Measurements from ENCODE around the gene NOS3.
A peak's percentile ranks its signal among the peaks of the same experiment; 100 is the strongest.

Gene NOS3

DNA sequence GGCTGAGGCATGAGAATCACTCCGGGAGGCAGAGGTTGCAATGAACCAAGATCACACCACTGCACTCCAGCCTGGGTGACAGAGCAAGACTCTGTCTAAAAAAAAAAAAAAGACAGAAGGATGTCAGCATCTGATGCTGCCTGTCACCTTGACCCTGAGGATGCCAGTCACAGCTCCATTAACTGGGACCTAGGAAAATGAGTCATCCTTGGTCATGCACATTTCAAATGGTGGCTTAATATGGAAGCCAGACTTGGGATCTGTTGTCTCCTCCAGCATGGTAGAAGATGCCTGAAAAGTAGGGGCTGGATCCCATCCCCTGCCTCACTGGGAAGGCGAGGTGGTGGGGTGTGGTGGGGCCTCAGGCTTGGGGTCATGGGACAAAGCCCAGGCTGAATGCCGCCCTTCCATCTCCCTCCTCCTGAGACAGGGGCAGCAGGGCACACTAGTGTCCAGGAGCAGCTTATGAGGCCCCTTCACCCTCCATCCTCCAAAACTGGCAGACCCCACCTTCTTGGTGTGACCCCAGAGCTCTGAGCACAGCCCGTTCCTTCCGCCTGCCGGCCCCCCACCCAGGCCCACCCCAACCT, 1.3 kb downstream of the NOS3 start:
- peaks cover 4 to 56% (median 39%) of the 10 kb centered on the region in 5 donors for H3K4me1 ChIP-seq (ENCODE audit: control insufficient read depth in 5 of 5, insufficient read depth in 5 of 5, low read length in 5 of 5)

GRCh38 chr7:150992833-150993302, 2.1 kb downstream of the NOS3 start:
- Histone ChIP-seq H3K27ac (ENCODE audit: low read depth, low read length) (peak overlapping the region; percentile 67), H3K4me1 (ENCODE audit: control insufficient read depth in 5 of 5, insufficient read depth in 5 of 5, low read length in 5 of 5) (peaks cover 4 to 63% (median 45%) of the 10 kb centered on the region in 5 donors)

More for the DNA sequence above, 1.3 kb downstream of the NOS3 start:
- H3K4me3 ChIP-seq (ENCODE audit: low read depth in 1 of 5, low read length in 5 of 5): no peak overlapping the region
- H3K36me3 ChIP-seq (ENCODE audit: control insufficient read depth in 5 of 5, insufficient read depth in 5 of 5, low read length in 5 of 5): no peaks in the 10 kb centered on the region
- H3K27me3 ChIP-seq (ENCODE audit: control insufficient read depth in 5 of 5, insufficient read depth in 4 of 5, low read length in 5 of 5): peaks cover 0 to 7% (median 3%) of the 10 kb centered on the region in 5 donors
- no peak overlapping the region for H3K27ac ChIP-seq (ENCODE audit: low read depth, low read length)
- H3K9ac ChIP-seq (ENCODE audit: low read length in 5 of 5): no peak overlapping the region
- peaks cover 0 to 15% (median 0%) of the 10 kb centered on the region in 5 donors for H3K9me3 ChIP-seq (ENCODE audit: control insufficient read depth in 5 of 5, low read length in 5 of 5)

GRCh38 chr7:150993511-150993910, 2.7 kb downstream of the NOS3 start:
- Histone ChIP-seq H3K4me1 (ENCODE audit: control insufficient read depth in 5 of 5, insufficient read depth in 5 of 5, low read length in 5 of 5) (peaks cover 4 to 59% (median 41%) of the 10 kb centered on the region in 5 donors), H3K27me3 (ENCODE audit: control insufficient read depth in 5 of 5, insufficient read depth in 4 of 5, low read length in 5 of 5) (peaks cover 0 to 7% (median 0%) of the 10 kb centered on the region in 5 donors), H3K9me3 (ENCODE audit: control insufficient read depth in 5 of 5, low read length in 5 of 5) (peaks cover 0 to 15% (median 0%) of the 10 kb centered on the region in 5 donors), H3K36me3 (ENCODE audit: control insufficient read depth in 5 of 5, insufficient read depth in 5 of 5, low read length in 5 of 5) (peaks cover 0 to 10% (median 7%) of the 10 kb centered on the region in 5 donors), H3K4me3 (ENCODE audit: low read depth in 1 of 5, low read length in 5 of 5) (peak overlapping the region in 3 of 5 donors; percentile 58 to 67 (median 65)), H3K9ac (ENCODE audit: low read length in 5 of 5) (peak overlapping the region in 2 of 5 donors; percentile 53 to 62), H3K27ac (ENCODE audit: low read depth, low read length) (peak overlapping the region; percentile 67)

More at GRCh38 chr7:150992833-150993302, 2.1 kb downstream of the NOS3 start:
- peaks cover 0 to 4% (median under 1%) of the 10 kb centered on the region in 5 donors for H3K36me3 ChIP-seq (ENCODE audit: control insufficient read depth in 5 of 5, insufficient read depth in 5 of 5, low read length in 5 of 5)
- H3K9ac ChIP-seq (ENCODE audit: low read length in 5 of 5): no peak overlapping the region
- peaks cover 0 to 7% (median 3%) of the 10 kb centered on the region in 5 donors for H3K27me3 ChIP-seq (ENCODE audit: control insufficient read depth in 5 of 5, insufficient read depth in 4 of 5, low read length in 5 of 5)
- H3K9me3 ChIP-seq (ENCODE audit: control insufficient read depth in 5 of 5, low read length in 5 of 5): peaks cover 0 to 15% (median 0%) of the 10 kb centered on the region in 5 donors
- H3K4me3 ChIP-seq (ENCODE audit: low read depth in 1 of 5, low read length in 5 of 5): peak overlapping the region in 2 of 5 donors; percentile 6 to 65

DNA sequence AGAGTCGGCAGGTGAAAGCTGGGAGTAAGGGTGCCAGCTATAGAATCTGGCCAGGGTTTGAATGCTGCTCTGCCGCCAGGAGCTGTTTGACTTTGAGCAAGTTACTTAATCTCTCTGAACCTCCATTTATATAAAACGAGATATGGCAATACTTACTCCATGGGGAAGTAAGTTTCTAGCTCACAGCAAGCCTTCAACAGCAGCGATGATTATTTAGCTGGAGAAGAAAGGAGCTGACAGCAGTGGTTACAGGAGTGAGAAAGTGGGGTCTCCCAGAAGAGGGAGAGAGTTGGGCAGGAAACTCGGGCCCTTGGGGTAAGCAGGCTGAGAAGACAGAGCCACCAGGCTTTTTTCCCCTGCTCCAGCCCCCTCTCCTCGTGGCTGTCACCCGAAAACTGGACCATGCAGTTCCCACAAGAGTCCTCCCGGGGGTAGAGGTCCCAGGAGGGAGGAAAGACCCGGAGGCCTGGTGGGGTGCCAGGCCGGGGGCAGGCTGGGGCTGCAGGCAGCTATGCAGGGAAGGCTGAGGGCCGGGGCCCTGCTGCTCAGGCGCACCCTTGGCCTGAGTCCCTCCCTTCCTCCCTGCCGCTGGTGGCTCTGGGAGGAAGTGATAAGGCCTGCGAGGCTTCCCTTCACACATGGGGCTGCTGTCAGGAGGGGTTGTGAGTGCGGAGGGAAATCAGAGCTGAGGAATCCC, 3.5 kb downstream of the NOS3 start:
- peaks cover 0 to 16% (median 9%) of the 10 kb centered on the region in 5 donors for H3K36me3 ChIP-seq (ENCODE audit: control insufficient read depth in 5 of 5, insufficient read depth in 5 of 5, low read length in 5 of 5)
- H3K27ac ChIP-seq (ENCODE audit: low read depth, low read length): peak overlapping the region; percentile 67
- H3K4me3 ChIP-seq (ENCODE audit: low read depth in 1 of 5, low read length in 5 of 5): peak overlapping the region in 4 of 5 donors; percentile 44 to 67 (median 62)
- H3K27me3 ChIP-seq (ENCODE audit: control insufficient read depth in 5 of 5, insufficient read depth in 4 of 5, low read length in 5 of 5): peaks cover 0 to 6% (median 0%) of the 10 kb centered on the region in 5 donors
- H3K4me1 ChIP-seq (ENCODE audit: control insufficient read depth in 5 of 5, insufficient read depth in 5 of 5, low read length in 5 of 5): peaks cover 4 to 52% (median 33%) of the 10 kb centered on the region in 5 donors
- H3K9me3 ChIP-seq (ENCODE audit: control insufficient read depth in 5 of 5, low read length in 5 of 5): peaks cover 0 to 15% (median 0%) of the 10 kb centered on the region in 5 donors
- peak overlapping the region in 4 of 5 donors; percentile 38 to 62 (median 46) for H3K9ac ChIP-seq (ENCODE audit: low read length in 5 of 5)

GRCh38 chr7:150994838-150995510, 4.2 kb downstream of the NOS3 start:
- peak overlapping the region in 4 of 5 donors; percentile 38 to 53 (median 40) for H3K9ac ChIP-seq (ENCODE audit: low read length in 5 of 5)
- peaks cover 0 to 16% (median 9%) of the 10 kb centered on the region in 5 donors for H3K36me3 ChIP-seq (ENCODE audit: control insufficient read depth in 5 of 5, insufficient read depth in 5 of 5, low read length in 5 of 5)
- peaks cover 0 to 6% (median 0%) of the 10 kb centered on the region in 5 donors for H3K27me3 ChIP-seq (ENCODE audit: control insufficient read depth in 5 of 5, insufficient read depth in 4 of 5, low read length in 5 of 5)
- no peak overlapping the region for H3K27ac ChIP-seq (ENCODE audit: low read depth, low read length)
- peak overlapping the region in 4 of 5 donors; percentile 44 to 67 (median 62) for H3K4me3 ChIP-seq (ENCODE audit: low read depth in 1 of 5, low read length in 5 of 5)
- peaks cover 0 to 11% (median 0%) of the 10 kb centered on the region in 5 donors for H3K9me3 ChIP-seq (ENCODE audit: control insufficient read depth in 5 of 5, low read length in 5 of 5)
- peaks cover 2 to 45% (median 26%) of the 10 kb centered on the region in 5 donors for H3K4me1 ChIP-seq (ENCODE audit: control insufficient read depth in 5 of 5, insufficient read depth in 5 of 5, low read length in 5 of 5)

- Histone ChIP-seq H3K27ac (ENCODE audit: low read depth, low read length) (no peak overlapping the region), H3K27me3 (ENCODE audit: control insufficient read depth in 5 of 5, insufficient read depth in 4 of 5, low read length in 5 of 5) (peaks cover 0 to 6% (median 0%) of the 10 kb centered on the region in 5 donors), H3K36me3 (ENCODE audit: control insufficient read depth in 5 of 5, insufficient read depth in 5 of 5, low read length in 5 of 5) (peaks cover 0 to 17% (median 17%) of the 10 kb centered on the region in 5 donors), H3K9ac (ENCODE audit: low read length in 5 of 5) (no peak overlapping the region), H3K4me3 (ENCODE audit: low read depth in 1 of 5, low read length in 5 of 5) (peak overlapping the region in 1 of 5 donors; percentile 11), H3K4me1 (ENCODE audit: control insufficient read depth in 5 of 5, insufficient read depth in 5 of 5, low read length in 5 of 5) (peaks cover 2 to 43% (median 26%) of the 10 kb centered on the region in 5 donors), H3K9me3 (ENCODE audit: control insufficient read depth in 5 of 5, low read length in 5 of 5) (no peaks in the 10 kb centered on the region)
These were observed 5.7 kb downstream of the NOS3 start for GRCh38 chr7:150996376-150997074.

DNA sequence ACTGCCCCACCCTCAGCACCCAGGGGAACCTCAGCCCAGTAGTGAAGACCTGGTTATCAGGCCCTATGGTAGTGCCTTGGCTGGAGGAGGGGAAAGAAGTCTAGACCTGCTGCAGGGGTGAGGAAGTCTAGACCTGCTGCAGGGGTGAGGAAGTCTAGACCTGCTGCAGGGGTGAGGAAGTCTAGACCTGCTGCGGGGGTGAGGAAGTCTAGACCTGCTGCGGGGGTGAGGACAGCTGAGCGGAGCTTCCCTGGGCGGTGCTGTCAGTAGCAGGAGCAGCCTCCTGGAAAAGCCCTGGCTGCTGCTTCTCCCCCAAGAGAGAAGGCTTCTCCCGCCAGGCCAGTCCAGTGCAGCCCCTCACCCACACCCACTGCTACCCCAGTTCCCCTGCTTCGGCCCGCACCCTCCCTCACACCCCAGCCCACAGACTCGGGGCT, 6.3 kb downstream of the NOS3 start:
- H3K4me1 ChIP-seq (ENCODE audit: control insufficient read depth in 5 of 5, insufficient read depth in 5 of 5, low read length in 5 of 5): peaks cover 2 to 43% (median 26%) of the 10 kb centered on the region in 5 donors
- peaks cover 0 to 22% (median 21%) of the 10 kb centered on the region in 5 donors for H3K36me3 ChIP-seq (ENCODE audit: control insufficient read depth in 5 of 5, insufficient read depth in 5 of 5, low read length in 5 of 5)
- H3K27ac ChIP-seq (ENCODE audit: low read depth, low read length): no peak overlapping the region
- no peak overlapping the region for H3K9ac ChIP-seq (ENCODE audit: low read length in 5 of 5)
- H3K9me3 ChIP-seq (ENCODE audit: control insufficient read depth in 5 of 5, low read length in 5 of 5): no peaks in the 10 kb centered on the region
- peak overlapping the region in 1 of 5 donors; percentile 11 for H3K4me3 ChIP-seq (ENCODE audit: low read depth in 1 of 5, low read length in 5 of 5)
- H3K27me3 ChIP-seq (ENCODE audit: control insufficient read depth in 5 of 5, insufficient read depth in 4 of 5, low read length in 5 of 5): peaks cover 0 to 6% (median 0%) of the 10 kb centered on the region in 5 donors

GRCh38 chr7:150997817-150998216, 7.0 kb downstream of the NOS3 start:
- H3K4me1 ChIP-seq (ENCODE audit: control insufficient read depth in 5 of 5, insufficient read depth in 5 of 5, low read length in 5 of 5): peaks cover 2 to 41% (median 26%) of the 10 kb centered on the region in 5 donors
- H3K9me3 ChIP-seq (ENCODE audit: control insufficient read depth in 5 of 5, low read length in 5 of 5): no peaks in the 10 kb centered on the region
- H3K36me3 ChIP-seq (ENCODE audit: control insufficient read depth in 5 of 5, insufficient read depth in 5 of 5, low read length in 5 of 5): peaks cover 0 to 27% (median 24%) of the 10 kb centered on the region in 5 donors
- no peak overlapping the region for H3K27ac ChIP-seq (ENCODE audit: low read depth, low read length)
- H3K4me3 ChIP-seq (ENCODE audit: low read depth in 1 of 5, low read length in 5 of 5): no peak overlapping the region
- no peak overlapping the region for H3K9ac ChIP-seq (ENCODE audit: low read length in 5 of 5)
- peaks cover 0 to 6% (median 0%) of the 10 kb centered on the region in 5 donors for H3K27me3 ChIP-seq (ENCODE audit: control insufficient read depth in 5 of 5, insufficient read depth in 4 of 5, low read length in 5 of 5)

DNA sequence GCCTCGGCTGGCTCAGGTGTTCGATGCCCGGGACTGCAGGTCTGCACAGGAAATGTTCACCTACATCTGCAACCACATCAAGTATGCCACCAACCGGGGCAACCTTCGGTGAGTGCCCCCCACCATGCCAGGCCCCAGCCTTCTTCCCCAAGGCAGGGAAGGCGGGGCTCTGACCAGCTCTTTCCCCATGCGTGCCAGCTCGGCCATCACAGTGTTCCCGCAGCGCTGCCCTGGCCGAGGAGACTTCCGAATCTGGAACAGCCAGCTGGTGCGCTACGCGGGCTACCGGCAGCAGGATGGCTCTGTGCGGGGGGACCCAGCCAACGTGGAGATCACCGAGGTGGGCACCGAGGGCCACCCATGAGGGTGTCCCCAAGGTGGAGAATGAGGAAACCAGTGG, 7.5 kb downstream of the NOS3 start:
- peaks cover 0 to 28% (median 26%) of the 10 kb centered on the region in 5 donors for H3K36me3 ChIP-seq (ENCODE audit: control insufficient read depth in 5 of 5, insufficient read depth in 5 of 5, low read length in 5 of 5)
- H3K4me1 ChIP-seq (ENCODE audit: control insufficient read depth in 5 of 5, insufficient read depth in 5 of 5, low read length in 5 of 5): peaks cover 2 to 36% (median 26%) of the 10 kb centered on the region in 5 donors
- no peak overlapping the region for H3K9ac ChIP-seq (ENCODE audit: low read length in 5 of 5)
- no peaks in the 10 kb centered on the region for H3K9me3 ChIP-seq (ENCODE audit: control insufficient read depth in 5 of 5, low read length in 5 of 5)
- no peak overlapping the region for H3K4me3 ChIP-seq (ENCODE audit: low read depth in 1 of 5, low read length in 5 of 5)
- H3K27ac ChIP-seq (ENCODE audit: low read depth, low read length): no peak overlapping the region
- peaks cover 0 to 6% (median 0%) of the 10 kb centered on the region in 5 donors for H3K27me3 ChIP-seq (ENCODE audit: control insufficient read depth in 5 of 5, insufficient read depth in 4 of 5, low read length in 5 of 5)
